Vagina (tissue), 2 donors: ENCODE measurements around the gene CELF1.

Source experiments
- POLR2A ChIP-seq, 2 donors: fragments of 450-650 bp; IDR thresholded peaks; one replicate each; pipeline ENCODE4 v1.6.1; 2017; ENCODE audit warnings: antibody characterized with exemption in 2 of 2, mild to moderate bottlenecking in 2 of 2, moderate library complexity in 2 of 2
- POLR2AphosphoS5 ChIP-seq, 2 donors: sonication (generic); formaldehyde crosslinking; IDR thresholded peaks; one replicate each; pipeline ENCODE4 v1.9.0; 2017; ENCODE audit warnings: antibody characterized with exemption in 2 of 2, mild to moderate bottlenecking in 2 of 2, low read depth in 1 of 2; ENCODE audit not compliant: insufficient read depth in 1 of 2
- TF ChIP-seq, protein P1 (sequence below), 3 experiments: fragments of 450-650 bp in 2 of 3; fragments of 200-600 bp in 1 of 3; sonication (generic) in 1 of 3; IDR thresholded peaks; one replicate each; pipeline ENCODE4 v1.5.1; 2017 to 2019; ENCODE audit warnings: antibody characterized with exemption in 3 of 3, mild to moderate bottlenecking in 2 of 3, moderate library complexity in 2 of 3

- TF ChIP-seq, protein P1, sequence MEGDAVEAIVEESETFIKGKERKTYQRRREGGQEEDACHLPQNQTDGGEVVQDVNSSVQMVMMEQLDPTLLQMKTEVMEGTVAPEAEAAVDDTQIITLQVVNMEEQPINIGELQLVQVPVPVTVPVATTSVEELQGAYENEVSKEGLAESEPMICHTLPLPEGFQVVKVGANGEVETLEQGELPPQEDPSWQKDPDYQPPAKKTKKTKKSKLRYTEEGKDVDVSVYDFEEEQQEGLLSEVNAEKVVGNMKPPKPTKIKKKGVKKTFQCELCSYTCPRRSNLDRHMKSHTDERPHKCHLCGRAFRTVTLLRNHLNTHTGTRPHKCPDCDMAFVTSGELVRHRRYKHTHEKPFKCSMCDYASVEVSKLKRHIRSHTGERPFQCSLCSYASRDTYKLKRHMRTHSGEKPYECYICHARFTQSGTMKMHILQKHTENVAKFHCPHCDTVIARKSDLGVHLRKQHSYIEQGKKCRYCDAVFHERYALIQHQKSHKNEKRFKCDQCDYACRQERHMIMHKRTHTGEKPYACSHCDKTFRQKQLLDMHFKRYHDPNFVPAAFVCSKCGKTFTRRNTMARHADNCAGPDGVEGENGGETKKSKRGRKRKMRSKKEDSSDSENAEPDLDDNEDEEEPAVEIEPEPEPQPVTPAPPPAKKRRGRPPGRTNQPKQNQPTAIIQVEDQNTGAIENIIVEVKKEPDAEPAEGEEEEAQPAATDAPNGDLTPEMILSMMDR (IDR thresholded peaks at IDR 0.05) = no peak
- TF ChIP-seq POLR2AphosphoS5 (IDR thresholded peaks at IDR 0.05; ENCODE audit: insufficient read depth in 1 of 2, low read depth in 1 of 2) (no peak), POLR2A (IDR thresholded peaks at IDR 0.05) (no peak)
Measured at GRCh38 chr11:47478651-47479329, 74.1 kb downstream of the CELF1 start.
